Smooth muscle cell of the brain vasculature (primary cell): ENCODE results near the gene CD4.

Experiments used
- DNase-seq: peaks from one replicate; pipeline ENCODE4 v3.0.0-alpha.2; 2012; ENCODE audit warnings: low read depth, low spot score

The CD4 gene

GRCh38 chr12:6827982-6828780 lies 38.9 kb downstream of the CD4 start, which contains the start of gene P3H3:
Gene P3H3, plus strand, starts transcription at chr12:6828407. Its CDS starts 34 bp downstream, at chr12:6828441.
- no peak for DNase-seq

DNA sequence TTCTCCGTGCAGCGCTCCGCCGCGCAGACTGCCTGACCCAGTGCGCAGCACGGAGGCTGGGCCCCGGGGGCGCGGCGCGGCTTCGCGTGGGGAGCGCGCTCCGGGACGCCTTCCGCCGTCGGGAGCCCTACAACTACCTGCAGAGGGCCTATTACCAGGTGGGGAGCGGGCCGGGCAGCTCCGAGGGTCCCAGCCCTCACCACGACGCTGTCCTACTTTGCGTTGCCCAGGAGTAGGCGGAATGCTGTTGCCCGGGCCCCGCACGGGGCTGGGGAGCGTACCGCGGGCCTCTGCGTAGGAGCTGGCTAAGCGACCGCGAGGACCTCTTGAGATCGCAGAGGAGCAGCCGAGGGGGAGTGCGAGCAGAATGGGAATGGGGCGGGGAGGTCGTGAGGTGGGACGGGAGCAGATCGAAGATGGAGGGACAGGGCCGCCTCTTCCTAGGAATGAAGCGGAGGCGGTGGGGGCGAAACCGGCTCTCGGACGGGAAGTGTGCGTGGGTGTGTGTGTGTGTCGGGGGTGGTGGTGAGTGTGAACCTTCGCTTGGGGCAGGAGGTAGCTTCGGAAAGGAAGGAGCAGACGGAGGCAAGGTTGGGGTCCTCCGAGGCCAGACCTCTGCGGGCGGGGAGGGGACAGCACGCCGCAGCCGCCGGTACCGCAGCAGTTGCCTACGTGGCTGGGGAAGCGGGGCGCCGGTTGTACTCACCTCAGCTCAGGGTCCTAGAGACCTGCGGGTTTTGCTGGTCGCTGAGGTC lies 39.6 kb downstream of the CD4 start:
- DNase-seq: no peak

DNA sequence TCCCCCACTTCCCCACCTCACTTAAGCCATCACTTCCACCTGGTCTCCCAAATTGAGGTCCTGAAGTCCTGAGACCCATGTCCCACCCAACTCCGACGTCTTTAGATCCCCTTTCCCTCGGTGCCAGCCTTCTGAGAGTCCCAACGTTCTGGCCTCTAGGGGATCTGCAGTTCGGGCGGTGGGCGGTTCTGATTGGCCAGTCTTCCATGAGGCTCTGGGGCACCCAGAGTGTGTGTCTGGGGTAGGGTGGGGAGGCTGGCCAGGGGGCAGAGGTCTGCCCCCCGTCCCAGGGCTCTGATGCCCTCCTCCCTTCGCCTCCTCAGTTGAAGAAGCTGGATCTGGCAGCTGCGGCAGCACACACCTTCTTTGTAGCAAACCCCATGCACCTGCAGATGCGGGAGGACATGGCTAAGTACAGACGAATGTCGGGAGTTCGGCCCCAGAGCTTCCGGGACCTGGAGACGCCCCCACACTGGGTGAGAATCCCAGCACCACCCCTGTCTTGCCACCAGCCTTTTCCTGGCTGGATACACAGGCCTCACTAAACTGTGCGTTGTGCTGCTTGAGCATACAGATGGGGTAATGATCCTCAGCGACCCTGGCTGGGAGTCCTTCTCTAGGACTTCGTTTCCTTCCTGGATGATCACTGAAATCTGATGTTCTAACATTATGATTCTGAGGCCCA lies 40.4 kb downstream of the CD4 start:
- DNase-seq: no peak

DNA sequence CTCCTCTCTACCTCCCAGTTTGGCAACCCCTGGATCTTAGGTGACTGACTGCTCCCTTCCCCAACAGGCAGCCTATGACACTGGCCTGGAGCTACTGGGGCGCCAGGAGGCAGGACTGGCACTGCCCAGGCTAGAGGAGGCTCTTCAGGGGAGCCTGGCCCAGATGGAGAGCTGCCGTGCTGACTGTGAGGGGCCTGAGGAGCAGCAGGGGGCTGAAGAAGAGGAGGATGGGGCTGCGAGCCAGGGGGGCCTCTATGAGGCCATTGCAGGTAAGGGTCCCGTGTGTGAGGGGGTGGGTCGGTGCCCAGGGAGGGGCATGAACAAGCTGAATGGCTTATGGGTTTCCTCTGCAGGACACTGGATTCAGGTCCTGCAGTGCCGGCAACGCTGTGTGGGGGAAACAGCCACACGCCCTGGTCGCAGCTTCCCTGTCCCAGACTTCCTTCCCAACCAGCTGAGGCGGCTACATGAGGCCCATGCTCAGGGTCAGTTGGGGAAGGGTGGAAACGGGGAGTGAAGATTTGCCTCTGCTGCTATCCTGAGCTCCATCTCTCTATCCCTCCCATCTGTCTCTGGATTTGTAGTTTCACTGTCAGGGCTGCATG lies 41.1 kb downstream of the CD4 start:
- DNase-seq: no peak

- no peak for DNase-seq
Measured at GRCh38 chr12:6830999-6831398, 41.7 kb downstream of the CD4 start.

DNA sequence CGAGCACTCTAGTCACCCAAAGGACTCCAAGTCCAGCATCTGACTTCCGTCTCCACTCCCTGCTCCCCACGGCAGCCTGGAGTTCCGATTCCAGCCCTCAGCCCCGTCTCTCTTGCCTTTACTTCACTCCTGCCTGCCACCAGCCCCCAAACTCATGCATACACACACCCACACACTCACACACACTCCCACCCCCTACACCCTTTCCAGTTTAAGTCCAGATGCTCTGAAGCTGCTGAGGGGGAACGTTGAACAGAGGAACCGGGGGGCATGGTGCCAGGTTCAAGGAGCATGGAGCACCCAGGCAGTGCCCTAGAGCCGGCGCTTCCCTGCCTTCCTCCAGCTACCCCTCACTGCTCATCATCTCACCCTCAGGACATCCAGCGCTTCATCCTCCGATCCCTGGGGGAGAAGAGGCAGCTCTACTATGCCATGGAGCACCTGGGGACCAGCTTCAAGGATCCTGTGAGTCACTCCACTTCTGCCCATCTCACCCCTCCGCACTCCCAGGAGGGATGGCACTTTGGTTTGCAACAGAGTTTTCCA lies 42.2 kb downstream of the CD4 start:
- DNase-seq: no peak

DNA sequence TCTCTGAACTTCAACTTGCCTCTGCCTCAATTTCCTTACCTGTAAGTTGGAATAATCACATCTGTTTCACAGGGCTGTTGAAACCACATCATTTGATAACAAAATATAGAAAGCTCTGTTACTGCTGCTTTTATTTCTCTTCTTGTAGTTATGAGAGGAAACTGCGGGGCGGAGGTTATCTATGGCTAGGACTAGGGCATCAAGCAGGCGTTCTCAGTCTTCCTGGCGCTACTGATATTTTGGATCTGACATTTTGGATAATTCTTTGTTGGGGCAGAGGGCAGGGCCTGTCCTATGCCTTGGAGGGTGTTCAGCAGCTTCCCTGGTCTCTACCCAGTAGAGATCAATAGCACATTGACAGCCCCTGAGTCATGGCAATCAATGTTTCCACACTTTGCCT lies 42.8 kb downstream of the CD4 start:
- no peak for DNase-seq

- DNase-seq: no peak
Measured at GRCh38 chr12:6833189-6833890, 44.0 kb downstream of the CD4 start.

GRCh38 chr12:6834254-6834653 lies 44.9 kb downstream of the CD4 start:
- DNase-seq: no peak

DNA sequence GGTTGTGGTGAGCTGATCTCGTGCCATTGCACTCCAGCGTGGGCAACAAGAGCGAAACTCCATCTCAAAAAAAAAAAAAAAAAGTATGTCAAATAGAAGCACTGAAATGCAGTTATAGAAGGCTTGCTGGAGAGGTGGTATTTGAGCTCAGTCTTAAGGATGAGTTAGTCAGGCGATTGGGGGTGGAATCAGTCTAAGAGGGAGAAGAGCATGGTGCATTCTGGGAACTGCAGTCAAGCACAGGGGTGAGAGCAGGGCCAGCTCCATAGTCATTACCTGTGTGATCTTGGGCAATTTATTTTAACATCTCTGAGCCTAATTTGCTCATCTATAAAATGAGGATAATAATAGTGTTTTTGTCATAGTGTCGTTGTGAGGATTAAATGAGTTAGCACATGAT lies 45.5 kb downstream of the CD4 start:
- DNase-seq: no peak

- no peak for DNase-seq
Measured at GRCh38 chr12:6836851-6837250, 47.5 kb downstream of the CD4 start.

GRCh38 chr12:6837370-6838060 lies 48.2 kb downstream of the CD4 start:
- no peak for DNase-seq

- no peak for DNase-seq
Measured at GRCh38 chr12:6838854-6839253, 49.5 kb downstream of the CD4 start.

DNA sequence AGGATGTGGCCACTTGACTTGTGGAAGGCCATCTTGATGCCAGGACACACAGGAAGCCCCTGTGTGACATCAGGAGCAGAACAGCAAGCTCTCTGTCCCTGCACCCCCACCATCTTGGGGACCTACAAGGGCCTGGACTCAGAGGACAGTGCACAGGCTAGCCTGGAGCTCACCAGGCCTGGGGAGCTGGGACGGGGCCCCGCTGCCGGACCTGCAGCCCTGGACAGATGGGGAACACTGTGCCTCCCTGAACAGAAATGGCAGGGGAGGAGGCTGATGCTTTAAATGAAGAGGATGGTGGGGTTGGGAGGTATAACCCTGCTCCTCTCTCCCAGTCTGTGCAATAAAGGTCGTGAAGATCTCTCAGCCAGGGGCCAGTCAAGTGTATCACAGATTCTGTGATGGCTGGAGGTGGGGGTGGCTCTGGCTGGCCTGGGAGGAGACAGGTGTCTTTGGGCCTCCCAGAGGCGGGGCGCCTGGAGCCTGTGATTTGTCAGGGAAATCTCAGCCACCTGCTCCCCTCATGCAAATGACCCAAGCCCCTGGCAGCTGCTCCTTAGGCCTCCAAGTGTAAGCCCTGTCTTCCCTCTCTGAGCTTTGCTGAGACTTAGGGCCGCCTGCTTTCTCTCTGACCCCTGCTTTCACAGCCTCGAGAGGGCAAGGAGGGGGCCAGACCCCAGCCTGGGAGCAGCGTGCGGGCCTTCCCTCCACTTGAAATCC lies 50.3 kb downstream of the CD4 start:
- no peak for DNase-seq

GRCh38 chr12:6840330-6840729 lies 51.0 kb downstream of the CD4 start:
- no peak for DNase-seq

- no peak for DNase-seq
Measured at GRCh38 chr12:6840761-6841515, 51.6 kb downstream of the CD4 start, which contains the start of gene GNB3. Gene GNB3, plus strand, starts transcription at chr12:6840925. Its CDS starts 363 bp downstream, at chr12:6841288.

DNA sequence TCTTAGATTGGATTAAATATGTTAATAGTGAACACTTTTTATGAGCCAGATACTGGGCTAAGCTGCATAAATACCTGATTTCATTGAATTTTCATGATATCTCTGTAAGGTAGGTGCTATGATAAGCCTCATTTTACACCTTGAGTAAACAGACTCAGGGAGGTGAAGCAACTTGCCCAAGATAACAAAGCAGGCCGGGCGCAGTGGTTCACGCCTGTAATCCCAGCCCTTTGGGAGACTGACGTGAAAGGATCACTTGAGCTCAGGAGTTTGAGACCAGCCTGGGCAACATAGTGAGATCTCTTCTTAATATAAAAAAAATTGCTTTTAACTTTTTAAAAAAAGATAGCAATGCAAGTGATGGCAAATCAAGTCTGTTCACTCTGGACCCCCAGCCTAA lies 52.7 kb downstream of the CD4 start:
- no peak for DNase-seq

GRCh38 chr12:6843118-6843902 lies 54.0 kb downstream of the CD4 start:
- no peak for DNase-seq
